HepG2 (cell line): ENCODE measurements around the gene NEDD1. TPM values are rescaled to one million over a fixed set of nuclear protein-coding genes. Genes with fewer than 3 reads are reported as not detected.

Source experiments
- ATAC-seq: fragments of 200-7000 bp; cut with Tn5 transposase; 3 replicates; pipeline ENCODE4 v1.9.1; 2020; ENCODE audit warnings: mild to moderate bottlenecking, moderate library complexity
- BruUV-seq: library from RNA; stranded (reverse); fragments of 400-500 nt; replicated peaks from 2 replicates; lab custom pipeline; 2021; lab: Mats Ljungman, UMichigan
- CTCF ChIA-PET: fragments of 300-600 bp; formaldehyde crosslinking; extraction: SDS; loops from one replicate; lab custom pipeline; 2021; ENCODE audit warnings: low total read pairs, inconsistent platforms, low intra/inter-chr PET ratio; lab: Yijun Ruan, JAX
- POLR2A ChIA-PET: fragments of 350-600 bp; sonication (Branson Sonifier 250); formaldehyde crosslinking; loops from one replicate; lab custom pipeline; 2020; ENCODE audit warnings: antibody characterized with exemption, inconsistent platforms; lab: Yijun Ruan, JAX
- DNase-seq: peaks from one replicate; pipeline ENCODE4 v3.0.0-alpha.2; 2015; ENCODE audit warnings: low spot score
- FAIRE-seq: peaks from 3 replicates; lab custom pipeline; 2011; peaks lifted over from hg19 to GRCh38; lab: Jason Lieb, UNC
- H2AFZ ChIP-seq: one replicate; pipeline ENCODE4 v1.6.1; 2011; ENCODE audit warnings: low read length, inconsistent platforms
- H3K27ac ChIP-seq: fragments of 300-600 bp; 3 replicates; pipeline ENCODE4 v1.8.0; 2011; ENCODE audit warnings: mixed run types, mild to moderate bottlenecking, mixed read lengths, low read length, inconsistent platforms; ENCODE audit not compliant: insufficient read depth; ENCODE audit errors: extremely low read length
- H3K27me3 ChIP-seq, 2 experiments: fragments of 200-600 bp in 1 of 2; 2 replicates in 1 of 2; 3 replicates in 1 of 2; pipeline versions ENCODE4 v1.6.0 to v1.8.0; 2011; ENCODE audit warnings: low read length in 2 of 2, mild to moderate bottlenecking in 2 of 2, moderate library complexity in 2 of 2, inconsistent platforms in 1 of 2; ENCODE audit not compliant: insufficient read depth in 2 of 2, control insufficient read depth in 1 of 2
- H3K36me3 ChIP-seq, 2 experiments: fragments of 200-600 bp in 1 of 2; replicated peaks in 1 of 2; 2 replicates in 1 of 2; 3 replicates in 1 of 2; pipeline versions ENCODE4 v1.5.1 to v1.8.0; 2011; ENCODE audit warnings: low read length in 2 of 2, inconsistent platforms in 1 of 2; ENCODE audit not compliant: insufficient read depth in 2 of 2, control insufficient read depth in 1 of 2
- H3K4me1 ChIP-seq: 2 replicates; pipeline ENCODE4 v1.5.1; 2012; ENCODE audit warnings: low read length, inconsistent platforms; ENCODE audit not compliant: insufficient read depth
- H3K4me2 ChIP-seq: 2 replicates; pipeline ENCODE4 v1.6.0; 2011; ENCODE audit warnings: low read depth, low read length, inconsistent platforms
- H3K4me3 ChIP-seq, 3 experiments: fragments of 200-600 bp in 1 of 3; sonication (generic), shearing (Covaris generic) in 1 of 3; replicated peaks in 1 of 3; 2 replicates each; pipeline ENCODE4 v1.5.1; 2011 to 2016; ENCODE audit warnings: low read length in 3 of 3, inconsistent platforms in 2 of 3, low read depth in 2 of 3, mild to moderate bottlenecking in 2 of 3, control low read depth in 1 of 3, mixed read lengths in 1 of 3; ENCODE audit not compliant: insufficient read depth in 1 of 3
- H3K79me2 ChIP-seq: one replicate; pipeline ENCODE4 v1.6.1; 2011; ENCODE audit warnings: low read length, inconsistent platforms; ENCODE audit not compliant: insufficient read depth
- H3K9ac ChIP-seq: 2 replicates; pipeline ENCODE4 v1.6.0; 2011; ENCODE audit warnings: mild to moderate bottlenecking, low read depth, low read length, inconsistent platforms; ENCODE audit not compliant: insufficient read depth
- H3K9me3 ChIP-seq: 2 replicates; pipeline ENCODE4 v1.5.1; 2012; ENCODE audit warnings: mild to moderate bottlenecking, low read length
- H4K20me1 ChIP-seq: 2 replicates; pipeline ENCODE4 v1.6.0; 2011; ENCODE audit warnings: inconsistent platforms, mild to moderate bottlenecking, low read length, moderate library complexity; ENCODE audit not compliant: insufficient read depth
- AGO1 ChIP-seq: fragments of 200-400 bp; formaldehyde crosslinking; IDR thresholded peaks from 2 replicates; pipeline ENCODE4 v1.6.1; 2017; ENCODE audit warnings: mild to moderate bottlenecking, low read depth, low read length, moderate library complexity; ENCODE audit not compliant: poor library complexity, severe bottlenecking
- JDP2 ChIP-seq: sonication (generic); formaldehyde crosslinking; IDR thresholded peaks from 2 replicates; pipeline ENCODE4 v1.8.1; 2022; ENCODE audit warnings: missing genetic modification reagents, borderline replicate concordance
- NFAT5 ChIP-seq: sonication (generic); formaldehyde crosslinking; IDR thresholded peaks from 2 replicates; pipeline ENCODE4 v1.4.0; 2020; ENCODE audit warnings: missing genetic modification reagents
- NFYB ChIP-seq: sonication (generic); formaldehyde crosslinking; IDR thresholded peaks from 2 replicates; pipeline ENCODE4 v1.4.0; 2020; ENCODE audit warnings: missing genetic modification reagents
- RAD21 ChIP-seq: fragments of 450-650 bp; formaldehyde crosslinking; IDR thresholded peaks from 2 replicates; pipeline ENCODE4 v1.5.0; 2020; ENCODE audit warnings: mild to moderate bottlenecking
- SNRNP70 ChIP-seq: fragments of 200-400 bp; formaldehyde crosslinking; IDR thresholded peaks from 2 replicates; pipeline ENCODE4 v1.6.1; 2017; ENCODE audit warnings: mild to moderate bottlenecking, low read depth, low read length, moderate library complexity
- ZBTB10 ChIP-seq: sonication (generic); formaldehyde crosslinking; IDR thresholded peaks from 2 replicates; pipeline ENCODE4 v1.4.0; 2020; ENCODE audit warnings: missing genetic modification reagents, borderline replicate concordance
- ZNF317 ChIP-seq: sonication (generic); formaldehyde crosslinking; IDR thresholded peaks from 2 replicates; pipeline ENCODE4 v1.5.0; 2020; ENCODE audit warnings: mild to moderate bottlenecking, missing genetic modification reagents
- ZNF343 ChIP-seq: sonication (generic); formaldehyde crosslinking; IDR thresholded peaks from 2 replicates; pipeline ENCODE4 v1.4.0; 2020; ENCODE audit warnings: mild to moderate bottlenecking, missing genetic modification reagents
- ZNF362 ChIP-seq: sonication (generic); formaldehyde crosslinking; IDR thresholded peaks from 2 replicates; pipeline ENCODE4 v1.4.0; 2020; ENCODE audit warnings: missing genetic modification reagents, mild to moderate bottlenecking, borderline replicate concordance
- ZNF572 ChIP-seq: sonication (generic); formaldehyde crosslinking; IDR thresholded peaks from 2 replicates; pipeline ENCODE4 v1.5.1; 2020; ENCODE audit warnings: mild to moderate bottlenecking, missing genetic modification reagents
- ZNF816 ChIP-seq: sonication (generic); formaldehyde crosslinking; IDR thresholded peaks from 2 replicates; pipeline ENCODE4 v1.8.0; 2022; ENCODE audit warnings: missing genetic modification reagents, mild to moderate bottlenecking, borderline replicate concordance
- WGBS: methylation state at CpG from one replicate; pipeline ENCODE4 v1.1.6; 2017; ENCODE audit warnings: low lambda C conversion rate; 5-methylcytosine and 5-hydroxymethylcytosine counted together
- in situ Hi-C: cut with HindIII; loops from 2 replicates; pipeline ENCODE4 v1.10.0; 2017; ENCODE audit warnings: low pct_unique_long_range_greater_than_20kb; ENCODE audit not compliant: extremely low pct_ligation_motif_present
- intact Hi-C: fragments of 100-400 bp; cut with micrococcal nuclease; formaldehyde crosslinking; loops from one replicate; pipeline ENCODE4 v1.10.0; 2022; ENCODE audit not compliant: unreplicated experiment
- polyA plus RNA-seq, 8 experiments: library from polyadenylated mRNA; depleted of rRNA in 3 of 8; stranded (reverse) in 7 of 8; unstranded in 1 of 8; fragments of >200 nt; fragmentation: Illumina TruSeq in 4 of 8; extraction: Trizol in 4 of 8; gene quantifications; 2 replicates each; pipeline versions ENCODE4 v1.2.1 to v1.2.3, GENCODE V29; 2011 to 2016; ENCODE audit warnings: low read depth in 4 of 8, missing spikeins in 1 of 8, mixed read lengths in 1 of 8; ENCODE audit not compliant: insufficient read depth in 1 of 8
- total RNA-seq, 5 experiments: library from RNA; depleted of rRNA; stranded (reverse); fragments of >200 nt; fragmentation: Illumina TruSeq; extraction: Trizol; gene quantifications; 2 replicates each; pipeline ENCODE4 v1.2.3, GENCODE V29; 2016; ENCODE audit warnings: low read depth in 1 of 5

The NEDD1 gene
- total and polyA plus RNA-seq, 2 of the 13 experiments (the other 11 are each of a cell fraction or from before 2014, with no cell fraction given) = 11.2 to 21.5 TPM

GRCh38 chr12:96876966-96877365 is 30.1 kb upstream of the NEDD1 start (continued):
- TF ChIP-seq ZBTB10 (CRISPR knock-in tag) (no peak), RAD21 (CRISPR knock-in tag) (no peak), NFYB (CRISPR knock-in tag) (no peak)

GRCh38 chr12:96878704-96879103 is 28.4 kb upstream of the NEDD1 start:
- H3K9ac ChIP-seq = no peak overlapping the region
- no peaks in the 10 kb centered on the region for H3K9me3 ChIP-seq
- no peaks in the 10 kb centered on the region for H4K20me1 ChIP-seq
- no peak for FAIRE-seq
- H3K27ac ChIP-seq = no peak overlapping the region
- ATAC-seq = no peak
- TF ChIP-seq SNRNP70 = no peak
- TF ChIP-seq AGO1 = no peak
- TF ChIP-seq ZNF343 = no peak
- no peak for TF ChIP-seq ZNF317 (CRISPR knock-in tag)
- no peak for TF ChIP-seq JDP2 (CRISPR knock-in tag)
- no peak for TF ChIP-seq ZNF816 (CRISPR knock-in tag)
- no peak for TF ChIP-seq ZNF362
- no peak for TF ChIP-seq ZNF572 (CRISPR knock-in tag)
- TF ChIP-seq NFAT5 (CRISPR knock-in tag) = no peak
- no peak overlapping the region for H3K4me3 ChIP-seq
- no peak overlapping the region for H2AFZ ChIP-seq
- H3K4me1 ChIP-seq = no peaks in the 10 kb centered on the region
- H3K27me3 ChIP-seq = no peaks in the 10 kb centered on the region
- no peak overlapping the region for H3K4me2 ChIP-seq
- intact Hi-C loops (no loop called here), in situ Hi-C loops (no loop called here)
- POLR2A ChIA-PET = no interaction called here
- no peaks in the 10 kb centered on the region for H3K36me3 ChIP-seq
- BruUV-seq = no TSS peak
- no peak for DNase-seq
- 0% methylated on average over 1 of the region's 1 CpG for WGBS
- CTCF ChIA-PET = no interaction called here
- no peaks in the 10 kb centered on the region for H3K79me2 ChIP-seq
